Astrocyte (in vitro differentiated cells and primary cell): ENCODE measurements around the gene TAS2R46. TPM values are rescaled to one million over a fixed set of nuclear protein-coding genes. Genes with fewer than 3 reads are reported as not detected.

Source experiments
- DNase-seq: peaks from one replicate; pipeline ENCODE4 v3.0.0-alpha.2; 2010; ENCODE audit warnings: low read depth
- FAIRE-seq: peaks from 2 replicates; lab custom pipeline; 2011; peaks lifted over from hg19 to GRCh38; lab: Jason Lieb, UNC
- H2AFZ ChIP-seq: 2 replicates; pipeline ENCODE4 v1.6.0; 2012; ENCODE audit warnings: low read depth, low read length, inconsistent platforms
- H3K27ac ChIP-seq: 2 replicates; pipeline ENCODE4 v1.5.1; 2011; ENCODE audit warnings: low read depth, low read length, inconsistent platforms
- H3K27me3 ChIP-seq: 2 replicates; pipeline ENCODE4 v1.6.0; 2011; ENCODE audit warnings: low read length, inconsistent platforms; ENCODE audit not compliant: insufficient read depth
- H3K36me3 ChIP-seq: 2 replicates; pipeline ENCODE4 v1.5.1; 2011; ENCODE audit warnings: low read length, inconsistent platforms; ENCODE audit not compliant: insufficient read depth
- H3K4me1 ChIP-seq: 2 replicates; pipeline ENCODE4 v1.5.1; 2011; ENCODE audit warnings: low read length, inconsistent platforms; ENCODE audit not compliant: insufficient read depth
- H3K4me2 ChIP-seq: 2 replicates; pipeline ENCODE4 v1.6.0; 2012; ENCODE audit warnings: low read length, inconsistent platforms
- H3K4me3 ChIP-seq: 2 replicates; pipeline ENCODE4 v1.5.1; 2011; ENCODE audit warnings: low read depth, mild to moderate bottlenecking, low read length, inconsistent platforms; ENCODE audit not compliant: insufficient read depth
- H3K79me2 ChIP-seq: 2 replicates; pipeline ENCODE4 v1.6.0; 2012; ENCODE audit warnings: mild to moderate bottlenecking, low read length, inconsistent platforms; ENCODE audit not compliant: insufficient read depth
- H3K9ac ChIP-seq: 2 replicates; pipeline ENCODE4 v1.6.0; 2012; ENCODE audit warnings: mild to moderate bottlenecking, low read length, inconsistent platforms
- H3K9me3 ChIP-seq: 2 replicates; pipeline ENCODE4 v1.5.1; 2012; ENCODE audit warnings: low read depth, mild to moderate bottlenecking, low read length, inconsistent platforms; ENCODE audit not compliant: insufficient read depth
- H4K20me1 ChIP-seq: 2 replicates; pipeline ENCODE4 v1.6.0; 2012; ENCODE audit warnings: low read length, inconsistent platforms; ENCODE audit not compliant: insufficient read depth
- H3K27ac Mint-ChIP-seq: one replicate; pipeline ENCODE4 v1.8.0; 2021; ENCODE audit warnings: mild to moderate bottlenecking, mixed read lengths; ENCODE audit not compliant: unreplicated experiment
- H3K27me3 Mint-ChIP-seq: one replicate; pipeline ENCODE4 v1.8.0; 2021; ENCODE audit warnings: low read depth, mixed read lengths; ENCODE audit not compliant: unreplicated experiment
- H3K36me3 Mint-ChIP-seq: one replicate; pipeline ENCODE4 v1.8.0; 2021; ENCODE audit warnings: low read depth, mixed read lengths; ENCODE audit not compliant: unreplicated experiment
- H3K4me1 Mint-ChIP-seq: one replicate; pipeline ENCODE4 v1.8.0; 2021; ENCODE audit warnings: low read depth, mixed read lengths; ENCODE audit not compliant: unreplicated experiment
- H3K4me3 Mint-ChIP-seq: one replicate; pipeline ENCODE4 v1.8.0; 2021; ENCODE audit warnings: mild to moderate bottlenecking, moderate library complexity, mixed read lengths; ENCODE audit not compliant: unreplicated experiment
- H3K9me3 Mint-ChIP-seq: one replicate; pipeline ENCODE4 v1.8.0; 2021; ENCODE audit warnings: mild to moderate bottlenecking, mixed read lengths; ENCODE audit not compliant: unreplicated experiment
- CTCF ChIP-seq: IDR thresholded peaks from 2 replicates; pipeline ENCODE4 v1.5.1; 2011; ENCODE audit warnings: low read depth, mild to moderate bottlenecking, inconsistent platforms, low read length, moderate library complexity; ENCODE audit not compliant: insufficient read depth
- EZH2 ChIP-seq: IDR thresholded peaks from 2 replicates; pipeline ENCODE4 v1.6.1; 2012; ENCODE audit warnings: mild to moderate bottlenecking, low read length, inconsistent platforms; ENCODE audit not compliant: insufficient read depth
- total RNA-seq: library from RNA; stranded (reverse); gene quantifications from 2 replicates; pipeline ENCODE4 v1.2.1, GENCODE V29; 2021

TAS2R46 gene
- total RNA-seq, 1 donor from 2014 or later = 0.57 TPM

- no peaks in the 10 kb centered on the region for H3K9me3 ChIP-seq
- H4K20me1 ChIP-seq = no peaks in the 10 kb centered on the region
Observed at GRCh38 chr12:11081987-11082386, 19.9 kb upstream of the TAS2R46 start.

GRCh38 chr12:11078246-11078645 lies 16.2 kb upstream of the TAS2R46 start:
- H3K4me2 ChIP-seq = no peak overlapping the region
- H3K79me2 ChIP-seq = no peaks in the 10 kb centered on the region
- Mint-ChIP-seq H3K4me1 (peaks cover 2% of the 10 kb centered on the region), H3K27me3 (no peaks in the 10 kb centered on the region), H3K27ac (no peak overlapping the region), H3K36me3 (no peaks in the 10 kb centered on the region), H3K9me3 (peaks cover 8% of the 10 kb centered on the region), H3K4me3 (no peak overlapping the region)
- no peak overlapping the region for H3K9ac ChIP-seq
- no peak for FAIRE-seq
- TF ChIP-seq CTCF (no peak), EZH2 (no peak)
- no peak overlapping the region for H2AFZ ChIP-seq
- DNase-seq = no peak
- no peak overlapping the region for H3K4me3 ChIP-seq
- no peaks in the 10 kb centered on the region for H3K4me1 ChIP-seq
- H3K27me3 ChIP-seq = no peaks in the 10 kb centered on the region
- H4K20me1 ChIP-seq = peaks cover 5% of the 10 kb centered on the region
- H3K9me3 ChIP-seq = no peaks in the 10 kb centered on the region
- no peak overlapping the region for H3K27ac ChIP-seq
- H3K36me3 ChIP-seq = no peaks in the 10 kb centered on the region

More at GRCh38 chr12:11081987-11082386, 19.9 kb upstream of the TAS2R46 start:
- H3K4me3 ChIP-seq = no peak overlapping the region
- DNase-seq = no peak
- H3K9me3 Mint-ChIP-seq = peaks cover 8% of the 10 kb centered on the region
- no peak overlapping the region for H3K9ac ChIP-seq
- H3K79me2 ChIP-seq = peaks cover 3% of the 10 kb centered on the region
- no peak for TF ChIP-seq EZH2
- TF ChIP-seq CTCF = no peak
- no peak overlapping the region for H2AFZ ChIP-seq
- peaks cover 2% of the 10 kb centered on the region for H3K4me1 Mint-ChIP-seq
- H3K36me3 ChIP-seq = no peaks in the 10 kb centered on the region
- no peak overlapping the region for H3K4me3 Mint-ChIP-seq
- H3K36me3 Mint-ChIP-seq = no peaks in the 10 kb centered on the region
- no peak overlapping the region for H3K27ac ChIP-seq
- H3K4me1 ChIP-seq = no peaks in the 10 kb centered on the region
- no peak overlapping the region for H3K27ac Mint-ChIP-seq
- H3K27me3 Mint-ChIP-seq = no peaks in the 10 kb centered on the region
- H3K27me3 ChIP-seq = no peaks in the 10 kb centered on the region
- H3K4me2 ChIP-seq = no peak overlapping the region
- FAIRE-seq = no peak

- no peak overlapping the region for H3K4me3 Mint-ChIP-seq
- DNase-seq (no peak), FAIRE-seq (no peak)
- no peak overlapping the region for H3K27ac Mint-ChIP-seq
- no peaks in the 10 kb centered on the region for H3K9me3 ChIP-seq
- H4K20me1 ChIP-seq = peaks cover 5% of the 10 kb centered on the region
- no peaks in the 10 kb centered on the region for H3K79me2 ChIP-seq
- H3K4me1 Mint-ChIP-seq = peaks cover 7% of the 10 kb centered on the region
- no peaks in the 10 kb centered on the region for H3K4me1 ChIP-seq
- H3K9me3 Mint-ChIP-seq = peaks cover 3% of the 10 kb centered on the region
- no peak overlapping the region for H3K27ac ChIP-seq
- no peak overlapping the region for H3K4me3 ChIP-seq
- no peaks in the 10 kb centered on the region for H3K36me3 ChIP-seq
- no peaks in the 10 kb centered on the region for H3K27me3 Mint-ChIP-seq
- no peaks in the 10 kb centered on the region for H3K27me3 ChIP-seq
- H2AFZ ChIP-seq = no peak overlapping the region
- TF ChIP-seq CTCF = no peak
- TF ChIP-seq EZH2 = no peak
- H3K9ac ChIP-seq = no peak overlapping the region
- no peak overlapping the region for H3K4me2 ChIP-seq
- H3K36me3 Mint-ChIP-seq = peaks cover 7% of the 10 kb centered on the region
Observed at GRCh38 chr12:11075642-11076041, 13.5 kb upstream of the TAS2R46 start.
